ENCODE results near the gene AMER3. TPM values are rescaled to one million over a fixed set of nuclear protein-coding genes. Genes with fewer than 3 reads are reported as not detected.
A peak's percentile ranks its signal among the peaks of the same experiment; 100 is the strongest.

AMER3 gene
- total RNA-seq, 2 experiments from 2014 or later = not detected

- ATAC-seq (ENCODE audit: poor library complexity) (peak; percentile 91), DNase-seq (peak; percentile 77 to 94 (median 87))
- Mint-ChIP-seq H3K27me3 (peaks cover 5% of the 10 kb centered on the region), H3K27ac (peak overlapping the region; percentile 90), H3K4me3 (peak overlapping the region; percentile 88), H3K36me3 (ENCODE audit: low read depth) (no peaks in the 10 kb centered on the region), H3K4me1 (ENCODE audit: low read depth) (no peaks in the 10 kb centered on the region), H3K9me3 (no peaks in the 10 kb centered on the region)
- ChIA-PET POLR2A (interaction anchor here (1.0 to 3.1 kb wide), 6 partner anchors 11 to 765 kb away, joined by 3 to 22 read pairs (median 6); partner anchors contain the start of genes FAM168B and IMP4), CTCF (interaction anchor here (1.3 kb wide), 1 partner anchor 70 kb away, joined by 3 read pairs; no protein-coding TSS in a partner anchor)
- intact Hi-C loops (cut with DNase I, micrococcal nuclease) = loop anchor here in 1 of 2 experiments (5.0 to 10.0 kb wide), 4 partner anchors 353 to 543 kb away; partner anchors contain the start of genes FAM168B, IMP4, MZT2B and SMPD4
- Histone ChIP-seq H3K27me3 (ENCODE audit: control insufficient read depth in 1 of 2, insufficient read depth in 2 of 2, low read length in 2 of 2) (no peaks in the 10 kb centered on the region), H3K4me3 (ENCODE audit: low read length) (peak overlapping the region; percentile 84), H3K4me1 (ENCODE audit: insufficient read depth, low read length) (peaks cover 34% of the 10 kb centered on the region), H3K27ac (ENCODE audit: low read depth in 1 of 2, low read length in 2 of 2) (peak overlapping the region; percentile 62 to 89), H3K9me3 (ENCODE audit: control insufficient read depth in 1 of 2, insufficient read depth in 1 of 2, low read length in 2 of 2) (peaks cover 0 to 25% of the 10 kb centered on the region in 2 experiments), H3K36me3 (ENCODE audit: insufficient read depth, low read length) (no peaks in the 10 kb centered on the region)
- TF ChIP-seq, protein P1, sequence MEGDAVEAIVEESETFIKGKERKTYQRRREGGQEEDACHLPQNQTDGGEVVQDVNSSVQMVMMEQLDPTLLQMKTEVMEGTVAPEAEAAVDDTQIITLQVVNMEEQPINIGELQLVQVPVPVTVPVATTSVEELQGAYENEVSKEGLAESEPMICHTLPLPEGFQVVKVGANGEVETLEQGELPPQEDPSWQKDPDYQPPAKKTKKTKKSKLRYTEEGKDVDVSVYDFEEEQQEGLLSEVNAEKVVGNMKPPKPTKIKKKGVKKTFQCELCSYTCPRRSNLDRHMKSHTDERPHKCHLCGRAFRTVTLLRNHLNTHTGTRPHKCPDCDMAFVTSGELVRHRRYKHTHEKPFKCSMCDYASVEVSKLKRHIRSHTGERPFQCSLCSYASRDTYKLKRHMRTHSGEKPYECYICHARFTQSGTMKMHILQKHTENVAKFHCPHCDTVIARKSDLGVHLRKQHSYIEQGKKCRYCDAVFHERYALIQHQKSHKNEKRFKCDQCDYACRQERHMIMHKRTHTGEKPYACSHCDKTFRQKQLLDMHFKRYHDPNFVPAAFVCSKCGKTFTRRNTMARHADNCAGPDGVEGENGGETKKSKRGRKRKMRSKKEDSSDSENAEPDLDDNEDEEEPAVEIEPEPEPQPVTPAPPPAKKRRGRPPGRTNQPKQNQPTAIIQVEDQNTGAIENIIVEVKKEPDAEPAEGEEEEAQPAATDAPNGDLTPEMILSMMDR (IDR thresholded peaks at IDR 0.05) = no peak
These were observed 27.9 kb upstream of the AMER3 start for GRCh38 chr2:130727286-130727924.

DNA sequence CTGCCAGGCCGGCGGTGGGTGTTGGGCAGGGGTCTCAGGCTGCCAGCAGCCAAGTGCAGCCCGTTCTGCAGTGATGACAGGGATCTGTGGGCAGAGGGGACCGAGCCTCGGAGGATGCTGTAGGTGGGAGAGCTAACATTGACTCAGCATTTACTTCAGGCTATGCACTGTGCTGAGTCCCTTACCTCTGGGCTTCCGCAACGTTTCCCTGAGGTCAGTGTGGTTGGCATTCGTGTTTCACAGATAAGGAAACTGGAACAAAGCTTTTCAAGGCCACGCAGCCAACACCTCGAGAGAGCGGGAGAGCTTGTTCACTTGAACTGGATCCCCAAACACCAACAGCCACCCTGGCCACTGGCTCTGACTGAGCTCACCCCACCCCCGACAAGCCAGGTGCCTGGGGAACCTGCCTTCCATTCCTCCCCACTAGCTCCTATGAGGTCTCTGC, 27.3 kb upstream of the AMER3 start:
- no peaks in the 10 kb centered on the region for H3K36me3 Mint-ChIP-seq (ENCODE audit: low read depth)
- DNase-seq (peak in 7 of 14 experiments; percentile 10 to 84 (median 37)), ATAC-seq (ENCODE audit: poor library complexity) (peak; percentile 50)
- no peaks in the 10 kb centered on the region for H3K36me3 ChIP-seq (ENCODE audit: insufficient read depth, low read length)
- peak overlapping the region; percentile 84 for H3K4me3 ChIP-seq (ENCODE audit: low read length)
- intact Hi-C loops (cut with DNase I, micrococcal nuclease) = loop anchor here in 1 of 2 experiments (5.0 to 10.0 kb wide), 4 partner anchors 353 to 543 kb away; partner anchors contain the start of genes FAM168B, IMP4, MZT2B and SMPD4
- peaks cover 0 to 25% of the 10 kb centered on the region in 2 experiments for H3K9me3 ChIP-seq (ENCODE audit: control insufficient read depth in 1 of 2, insufficient read depth in 1 of 2, low read length in 2 of 2)
- no peaks in the 10 kb centered on the region for H3K27me3 Mint-ChIP-seq
- H3K27me3 ChIP-seq (ENCODE audit: control insufficient read depth in 1 of 2, insufficient read depth in 2 of 2, low read length in 2 of 2) = no peaks in the 10 kb centered on the region
- TF ChIP-seq, protein P1 (IDR thresholded peaks at IDR 0.05) = no peak
- H3K27ac ChIP-seq (ENCODE audit: low read depth in 1 of 2, low read length in 2 of 2) = peak overlapping the region; percentile 26 to 85
- ChIA-PET CTCF (interaction anchor here (1.3 kb wide), 1 partner anchor 69 kb away, joined by 3 read pairs; no protein-coding TSS in a partner anchor), POLR2A (interaction anchor here (0.7 to 3.1 kb wide), 6 partner anchors 11 to 386 kb away, joined by 3 to 22 read pairs (median 6); partner anchors contain the start of genes ARHGEF4, FAM168B and IMP4)
- peak overlapping the region; percentile 90 for H3K27ac Mint-ChIP-seq
- no peaks in the 10 kb centered on the region for H3K9me3 Mint-ChIP-seq
- H3K4me3 Mint-ChIP-seq = peak overlapping the region; percentile 88
- no peaks in the 10 kb centered on the region for H3K4me1 Mint-ChIP-seq (ENCODE audit: low read depth)
- peaks cover 34% of the 10 kb centered on the region for H3K4me1 ChIP-seq (ENCODE audit: insufficient read depth, low read length)

DNA sequence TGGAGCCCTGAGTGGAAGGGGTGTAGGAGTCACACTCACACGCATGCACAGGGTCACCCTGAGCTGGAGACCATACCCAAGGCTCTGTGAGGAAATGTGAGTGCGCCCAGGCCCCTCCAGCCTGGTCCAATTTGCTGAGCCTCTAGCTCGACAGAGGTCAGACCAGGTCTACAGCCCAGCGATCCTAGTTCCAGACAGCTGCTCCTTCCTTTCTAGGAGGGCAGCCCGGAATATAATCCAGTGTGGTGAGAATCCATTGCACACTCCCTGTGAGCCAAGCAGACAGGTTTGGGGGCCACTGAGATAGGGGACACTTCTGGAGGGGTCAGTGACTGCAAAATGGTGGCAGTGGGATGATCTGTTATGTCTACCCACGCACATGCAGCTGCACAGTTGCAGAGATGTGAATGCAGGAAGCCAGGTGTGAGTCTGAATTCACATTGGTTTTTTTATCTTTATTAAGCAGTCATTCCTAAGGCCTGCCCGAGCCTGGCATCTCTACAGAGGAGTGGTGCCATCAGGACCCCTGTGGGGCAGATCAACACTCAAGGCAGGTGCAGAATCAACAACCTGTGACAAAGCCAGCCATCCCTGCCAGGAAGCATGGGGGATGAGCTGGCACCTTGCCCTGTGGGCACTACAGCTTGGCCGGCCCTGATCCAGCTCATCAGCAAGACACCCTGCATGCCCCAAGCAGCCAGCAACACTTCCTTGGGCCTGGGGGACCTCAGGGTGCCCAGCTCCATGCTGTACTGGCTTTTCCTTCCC, 26.6 kb upstream of the AMER3 start, which contains the start of gene GPR148:
Gene GPR148 (plus strand): TSS at position 522 of the 768 bp plus-strand sequence. CDS start 82 bp downstream, at position 604.
- no peaks in the 10 kb centered on the region for H3K27me3 Mint-ChIP-seq
- H3K27ac Mint-ChIP-seq = peak within 1 kb of the TSS; percentile 90
- H3K9me3 Mint-ChIP-seq = no peaks in the 10 kb centered on the region
- Histone ChIP-seq H3K4me3 (ENCODE audit: low read length) (peak within 1 kb of the TSS; percentile 84), H3K36me3 (ENCODE audit: insufficient read depth, low read length) (no peaks in the 10 kb centered on the region), H3K27ac (ENCODE audit: low read depth in 1 of 2, low read length in 2 of 2) (peak within 1 kb of the TSS; percentile 26 to 85), H3K4me1 (ENCODE audit: insufficient read depth, low read length) (peaks cover 34% of the 10 kb centered on the region), H3K9me3 (ENCODE audit: control insufficient read depth in 1 of 2, insufficient read depth in 1 of 2, low read length in 2 of 2) (peaks cover 0 to 25% of the 10 kb centered on the region in 2 experiments), H3K27me3 (ENCODE audit: control insufficient read depth in 1 of 2, insufficient read depth in 2 of 2, low read length in 2 of 2) (no peaks in the 10 kb centered on the region)
- peak within 1 kb of the TSS; percentile 88 for H3K4me3 Mint-ChIP-seq
- DNase-seq = peak in 3 of 14 experiments; percentile 13 to 44 (median 33)
- ChIA-PET CTCF (interaction anchor here (1.0 to 1.3 kb wide), 2 partner anchors 69 kb away, joined by 3 to 4 read pairs; no protein-coding TSS in a partner anchor), POLR2A (interaction anchor here (0.7 to 3.1 kb wide), 5 partner anchors 10 to 387 kb away, joined by 3 to 22 read pairs (median 8); partner anchors contain the start of genes ARHGEF4, FAM168B and IMP4)
- no peaks in the 10 kb centered on the region for H3K36me3 Mint-ChIP-seq (ENCODE audit: low read depth)
- no peak for ATAC-seq (ENCODE audit: poor library complexity)
- TF ChIP-seq, protein P1 (IDR thresholded peaks at IDR 0.05) = no peak
- intact Hi-C loops (cut with DNase I, micrococcal nuclease) = loop anchor here in 1 of 2 experiments (5.0 to 10.0 kb wide), 4 partner anchors 354 to 544 kb away; partner anchors contain the start of genes FAM168B, IMP4, MZT2B and SMPD4
- H3K4me1 Mint-ChIP-seq (ENCODE audit: low read depth) = no peaks in the 10 kb centered on the region

Measured in CD4-positive, alpha-beta T cell (primary cell).